SK-N-SH treated with all-trans-retinoic acid at 6 μM for 48 hours (cell line): ENCODE data around the gene TNS1.

Source experiments
- ATAC-seq: fragments of 200-7000 bp; cut with Tn5 transposase; 3 replicates; pipeline ENCODE4 v1.9.1; 2020; ENCODE audit warnings: mild to moderate bottlenecking, moderate library complexity
- ARNTL ChIP-seq: fragments of 450-650 bp; formaldehyde crosslinking; IDR thresholded peaks from 2 replicates; pipeline ENCODE4 v1.5.0; 2020; ENCODE audit warnings: low read depth, mild to moderate bottlenecking, moderate library complexity, borderline replicate concordance
- CREB5 ChIP-seq: fragments of 250-450 bp; sonication (Bioruptor Pico); IDR thresholded peaks from 2 replicates; pipeline ENCODE4 v1.5.1; 2020; ENCODE audit warnings: low read depth, mild to moderate bottlenecking, moderate library complexity
- CSDC2 ChIP-seq: fragments of 250-450 bp; sonication (Bioruptor Pico); IDR thresholded peaks from 2 replicates; pipeline ENCODE4 v1.5.0; 2020; ENCODE audit warnings: mild to moderate bottlenecking, moderate library complexity
- CSRNP3 ChIP-seq: fragments of 250-450 bp; sonication (Bioruptor Pico); IDR thresholded peaks from 2 replicates; pipeline ENCODE4 v1.5.1; 2021; ENCODE audit warnings: mild to moderate bottlenecking, moderate library complexity
- ESRRG ChIP-seq: fragments of 250-450 bp; sonication (Bioruptor Pico); IDR thresholded peaks from 2 replicates; pipeline ENCODE4 v1.6.1; 2021; ENCODE audit warnings: mild to moderate bottlenecking
- GLIS3 ChIP-seq: fragments of 250-450 bp; sonication (Bioruptor Pico); IDR thresholded peaks from 2 replicates; pipeline ENCODE4 v1.5.0; 2020; ENCODE audit warnings: mild to moderate bottlenecking, moderate library complexity
- ISL1 ChIP-seq: fragments of 250-450 bp; sonication (Bioruptor Pico); IDR thresholded peaks from 2 replicates; pipeline ENCODE4 v2.1.2; 2022; ENCODE audit warnings: mild to moderate bottlenecking, moderate library complexity
- OSR1 ChIP-seq: fragments of 250-450 bp; sonication (Bioruptor Pico); IDR thresholded peaks from 2 replicates; pipeline ENCODE4 v1.8.0; 2022; ENCODE audit warnings: moderate library complexity, mild to moderate bottlenecking, inconsistent platforms
- PATZ1 ChIP-seq: fragments of 250-450 bp; sonication (Bioruptor Pico); IDR thresholded peaks from 2 replicates; pipeline ENCODE4 v1.8.0; 2020; ENCODE audit warnings: mild to moderate bottlenecking, moderate library complexity, borderline replicate concordance
- PPARA ChIP-seq: fragments of 250-450 bp; sonication (Bioruptor Pico); IDR thresholded peaks from 2 replicates; pipeline ENCODE4 v1.5.0; 2020; ENCODE audit warnings: mild to moderate bottlenecking, borderline replicate concordance
- RARB ChIP-seq: fragments of 250-450 bp; sonication (Bioruptor Pico); IDR thresholded peaks from 2 replicates; pipeline ENCODE4 v1.8.0; 2021; ENCODE audit warnings: mild to moderate bottlenecking, moderate library complexity
- SNAI2 ChIP-seq: fragments of 250-450 bp; sonication (Bioruptor Pico); IDR thresholded peaks from 2 replicates; pipeline ENCODE4 v1.5.0; 2020; ENCODE audit warnings: mild to moderate bottlenecking, moderate library complexity
- TCF4 ChIP-seq: fragments of 250-450 bp; sonication (Bioruptor Pico); IDR thresholded peaks from 2 replicates; pipeline ENCODE4 v1.8.0; 2021; ENCODE audit warnings: mild to moderate bottlenecking, moderate library complexity, borderline replicate concordance
- TSHZ2 ChIP-seq: fragments of 250-450 bp; sonication (Bioruptor Pico); IDR thresholded peaks from 2 replicates; pipeline ENCODE4 v1.5.0; 2020; ENCODE audit warnings: mild to moderate bottlenecking, moderate library complexity
- ZC3H10 ChIP-seq: fragments of 250-450 bp; sonication (Bioruptor Pico); IDR thresholded peaks from 2 replicates; pipeline ENCODE4 v1.5.1; 2021; ENCODE audit warnings: mild to moderate bottlenecking, moderate library complexity
- ZFP3 ChIP-seq: fragments of 250-450 bp; sonication (Bioruptor Pico); IDR thresholded peaks from 2 replicates; pipeline ENCODE4 v1.5.0; 2020; ENCODE audit warnings: mild to moderate bottlenecking, moderate library complexity
- ZFP30 ChIP-seq: fragments of 450-650 bp; formaldehyde crosslinking; IDR thresholded peaks from 2 replicates; pipeline ENCODE4 v1.5.0; 2022; ENCODE audit warnings: mild to moderate bottlenecking, moderate library complexity
- ZNF565 ChIP-seq: fragments of 450-650 bp; formaldehyde crosslinking; conservative IDR thresholded peaks from 2 replicates; pipeline ENCODE4 v1.5.0; 2020; ENCODE audit warnings: low read depth, mild to moderate bottlenecking, moderate library complexity
- ZNF70 ChIP-seq: fragments of 450-650 bp; formaldehyde crosslinking; IDR thresholded peaks from 2 replicates; pipeline ENCODE4 v1.5.0; 2020; ENCODE audit warnings: mild to moderate bottlenecking, moderate library complexity
- ZNF8 ChIP-seq: fragments of 450-650 bp; formaldehyde crosslinking; IDR thresholded peaks from 2 replicates; pipeline ENCODE4 v1.5.0; 2020; ENCODE audit warnings: mild to moderate bottlenecking, moderate library complexity

Gene TNS1

GRCh38 chr2:217832987-217833386, 169.8 kb downstream of the TNS1 start:
- ATAC-seq, result no peak
- no peak for TF ChIP-seq ARNTL (CRISPR knock-in tag)
- TF ChIP-seq CREB5 (CRISPR knock-in tag), result no peak
- no peak for TF ChIP-seq ESRRG (CRISPR knock-in tag)
- no peak for TF ChIP-seq ZNF565 (CRISPR knock-in tag)
- TF ChIP-seq ZNF8, result no peak
- TF ChIP-seq, all 23 proteins: peak for 0

GRCh38 chr2:217832115-217832514, 170.7 kb downstream of the TNS1 start:
- TF ChIP-seq GLIS3 (CRISPR knock-in tag) (no peak), RARB (CRISPR knock-in tag) (no peak), ZNF8 (no peak), ZNF565 (CRISPR knock-in tag) (no peak), ZFP30 (CRISPR knock-in tag) (no peak), ISL1 (CRISPR knock-in tag) (no peak), TSHZ2 (CRISPR knock-in tag) (no peak), ZNF70 (no peak)

GRCh38 chr2:217831306-217831705, 171.5 kb downstream of the TNS1 start:
- TF ChIP-seq ZNF8, result no peak
- ATAC-seq, result no peak

More at GRCh38 chr2:217832115-217832514, 170.7 kb downstream of the TNS1 start:
- ATAC-seq, result no peak

- TF ChIP-seq GLIS3 (CRISPR knock-in tag) (no peak), CSRNP3 (CRISPR knock-in tag) (no peak), ZC3H10 (CRISPR knock-in tag) (no peak), OSR1 (CRISPR knock-in tag) (no peak), TCF4 (CRISPR knock-in tag) (no peak), SNAI2 (CRISPR knock-in tag) (no peak), ESRRG (CRISPR knock-in tag) (no peak), PPARA (CRISPR knock-in tag) (no peak)
- TF ChIP-seq, all 23 proteins: peak for 0
- ATAC-seq, result no peak
These were observed 172.0 kb downstream of the TNS1 start for GRCh38 chr2:217830807-217831206.

- ATAC-seq, result no peak
- no peak for TF ChIP-seq ESRRG (CRISPR knock-in tag)
- TF ChIP-seq PATZ1 (CRISPR knock-in tag), result no peak
- TF ChIP-seq ZNF565 (CRISPR knock-in tag), result no peak
- TF ChIP-seq CSRNP3 (CRISPR knock-in tag), result no peak
- no peak for TF ChIP-seq ZFP3 (CRISPR knock-in tag)
- TF ChIP-seq ARNTL (CRISPR knock-in tag), result no peak
- no peak for TF ChIP-seq OSR1 (CRISPR knock-in tag)
- no peak for TF ChIP-seq TCF4 (CRISPR knock-in tag)
- TF ChIP-seq ZC3H10 (CRISPR knock-in tag), result no peak
- no peak for TF ChIP-seq RARB (CRISPR knock-in tag)
- TF ChIP-seq ZNF8, result no peak
- no peak for TF ChIP-seq CSDC2 (CRISPR knock-in tag)
- no peak for TF ChIP-seq ISL1 (CRISPR knock-in tag)
- TF ChIP-seq PPARA (CRISPR knock-in tag), result no peak
- TF ChIP-seq TSHZ2 (CRISPR knock-in tag), result no peak
- TF ChIP-seq SNAI2 (CRISPR knock-in tag), result no peak
- no peak for TF ChIP-seq GLIS3 (CRISPR knock-in tag)
- no peak for TF ChIP-seq ZNF70
These were observed 172.7 kb downstream of the TNS1 start for GRCh38 chr2:217830061-217830460.
